Right renal cortex interstitium (tissue), 3 donors: ENCODE data around the gene FDX1. TPM values are rescaled to one million over a fixed set of nuclear protein-coding genes. Genes with fewer than 3 reads are reported as not detected.

ENCODE experiments used
- DNase-seq, 3 donors: peaks; one replicate each; pipeline ENCODE4 v3.0.0-alpha.2; 2013; ENCODE audit warnings: low read depth in 3 of 3, low spot score in 2 of 3
- polyA plus RNA-seq, 3 donors: library from polyadenylated mRNA; unstranded; fragments of 120-200 nt; gene quantifications; one replicate each; pipeline ENCODE4 v1.2.1, GENCODE V29; 2013; ENCODE audit not compliant: insufficient read length in 3 of 3

The FDX1 gene
- polyA plus RNA-seq, 3 donors: 18.3 to 19.5 (median 18.3) TPM

DNA sequence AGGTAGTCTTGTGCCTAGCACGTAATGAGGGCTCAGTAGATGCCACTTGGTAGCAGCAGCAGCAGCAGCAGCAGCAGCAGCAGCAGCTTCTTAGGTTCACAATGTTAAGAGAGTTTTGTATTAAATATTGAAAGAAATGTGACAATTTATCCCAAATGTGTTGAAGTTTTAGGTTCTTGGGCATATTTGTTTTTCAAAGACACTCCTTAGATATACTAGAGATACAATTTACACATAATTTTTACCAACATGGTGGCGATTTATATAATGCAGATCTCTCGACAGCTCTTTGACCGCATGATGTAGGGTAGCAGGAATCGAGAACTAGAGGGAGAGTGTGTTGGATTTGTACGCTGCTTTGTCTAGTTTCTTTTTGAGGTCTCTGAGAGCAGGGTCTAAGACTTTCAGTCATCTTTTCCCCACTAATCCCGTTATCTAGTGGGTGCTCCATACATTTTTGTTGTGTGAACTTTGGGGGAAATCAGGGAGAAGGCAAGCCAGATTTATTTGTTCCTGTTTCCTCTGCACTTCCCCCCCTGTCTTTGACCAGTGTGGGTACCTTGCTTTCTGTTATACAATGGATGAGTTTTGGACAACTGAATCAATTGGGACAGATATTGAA is 1.4 kb downstream of the FDX1 start:
- no peak for DNase-seq

DNA sequence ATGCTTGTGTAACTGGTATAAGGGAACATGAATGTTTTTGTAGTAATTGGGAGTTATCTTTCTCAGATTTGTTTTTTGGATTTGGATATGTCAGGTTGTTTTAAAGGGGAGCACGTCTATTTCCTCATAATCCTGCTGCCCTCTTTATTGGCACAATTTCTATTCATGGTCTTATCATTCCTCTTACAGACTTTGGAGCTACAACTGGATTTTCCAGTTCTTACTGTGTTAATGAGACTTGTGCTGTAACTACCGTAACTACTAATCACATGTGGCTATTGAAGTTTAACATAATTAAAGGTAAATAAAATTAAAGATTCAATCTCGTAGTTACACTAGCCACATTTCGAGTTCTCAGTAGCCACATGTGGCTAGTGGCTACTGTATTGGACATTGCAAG is 1.9 kb downstream of the FDX1 start:
- no peak for DNase-seq

DNA sequence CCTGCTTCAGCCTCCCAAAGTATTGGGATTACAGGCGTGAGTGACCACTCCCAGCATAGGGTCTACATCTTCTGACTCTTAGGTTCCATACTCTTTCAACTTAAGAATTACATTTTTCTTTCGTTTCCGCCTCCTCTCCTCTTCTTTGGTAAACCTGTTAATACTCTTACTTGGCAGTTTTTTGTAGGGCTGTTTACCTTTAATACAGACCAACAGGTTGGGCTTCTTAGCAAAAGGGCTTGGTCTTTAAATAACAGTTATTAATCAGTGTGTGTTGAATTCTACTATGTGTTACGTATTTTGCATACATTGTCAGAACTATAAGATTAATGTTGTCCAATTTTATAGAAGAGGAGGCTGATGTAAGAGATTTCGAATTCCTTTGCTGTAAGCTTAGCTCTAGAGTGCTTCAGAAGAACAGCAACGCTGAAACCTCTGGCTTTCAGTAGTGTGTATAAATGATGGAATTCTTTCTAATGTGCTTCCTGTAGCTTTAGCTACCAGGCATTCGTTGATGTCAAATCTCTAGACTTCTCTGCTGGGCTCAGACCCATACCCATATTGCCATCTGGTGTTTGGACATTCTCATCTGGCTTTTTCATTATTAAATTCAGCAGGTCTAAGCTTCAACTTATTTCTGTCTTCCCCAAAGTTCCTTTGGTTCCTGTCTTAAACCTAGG is 3.1 kb downstream of the FDX1 start:
- DNase-seq: no peak

DNA sequence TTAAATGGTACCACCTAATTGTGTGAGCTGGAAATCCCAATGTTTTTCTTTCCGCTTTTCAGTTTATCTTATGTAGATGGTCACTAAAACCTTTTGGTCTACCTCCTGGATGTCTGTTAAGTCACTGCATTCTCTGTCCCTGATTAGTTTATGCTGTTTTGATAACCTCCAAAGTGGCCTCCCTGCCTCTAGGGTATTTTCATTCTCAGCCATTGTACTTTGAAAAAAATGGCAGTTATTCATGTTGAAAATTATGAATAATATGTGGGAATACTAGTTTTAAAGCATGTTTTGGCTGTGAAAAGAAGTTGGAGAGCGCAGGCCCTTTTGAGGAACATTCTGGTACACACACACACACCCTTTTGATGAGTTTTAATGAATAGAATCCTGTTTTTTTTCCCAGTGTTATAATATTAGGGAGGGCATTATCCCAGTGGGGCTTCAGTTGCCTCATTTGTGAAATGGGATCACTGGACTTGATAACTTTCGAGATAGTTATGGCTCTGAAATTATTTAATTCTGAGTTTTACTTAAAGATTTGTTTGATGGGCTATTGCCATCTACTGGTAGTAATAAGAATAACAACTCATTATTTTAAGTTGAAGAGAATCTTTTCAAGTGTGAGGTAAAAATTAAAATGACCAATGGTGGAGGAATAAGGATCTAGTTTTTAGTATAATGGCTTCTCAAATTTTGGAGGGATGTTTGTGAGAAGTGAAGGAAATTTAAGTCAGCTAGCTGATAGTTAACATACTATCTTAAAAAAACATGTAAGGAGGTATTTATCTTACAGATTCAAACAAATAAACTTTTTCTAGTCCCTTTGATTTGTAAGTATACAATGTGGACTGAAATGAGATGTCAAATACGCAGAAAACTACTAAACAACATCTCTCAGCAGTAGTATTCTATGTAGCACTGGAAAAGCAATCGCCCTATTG is 3.9 kb downstream of the FDX1 start:
- DNase-seq: no peak

DNA sequence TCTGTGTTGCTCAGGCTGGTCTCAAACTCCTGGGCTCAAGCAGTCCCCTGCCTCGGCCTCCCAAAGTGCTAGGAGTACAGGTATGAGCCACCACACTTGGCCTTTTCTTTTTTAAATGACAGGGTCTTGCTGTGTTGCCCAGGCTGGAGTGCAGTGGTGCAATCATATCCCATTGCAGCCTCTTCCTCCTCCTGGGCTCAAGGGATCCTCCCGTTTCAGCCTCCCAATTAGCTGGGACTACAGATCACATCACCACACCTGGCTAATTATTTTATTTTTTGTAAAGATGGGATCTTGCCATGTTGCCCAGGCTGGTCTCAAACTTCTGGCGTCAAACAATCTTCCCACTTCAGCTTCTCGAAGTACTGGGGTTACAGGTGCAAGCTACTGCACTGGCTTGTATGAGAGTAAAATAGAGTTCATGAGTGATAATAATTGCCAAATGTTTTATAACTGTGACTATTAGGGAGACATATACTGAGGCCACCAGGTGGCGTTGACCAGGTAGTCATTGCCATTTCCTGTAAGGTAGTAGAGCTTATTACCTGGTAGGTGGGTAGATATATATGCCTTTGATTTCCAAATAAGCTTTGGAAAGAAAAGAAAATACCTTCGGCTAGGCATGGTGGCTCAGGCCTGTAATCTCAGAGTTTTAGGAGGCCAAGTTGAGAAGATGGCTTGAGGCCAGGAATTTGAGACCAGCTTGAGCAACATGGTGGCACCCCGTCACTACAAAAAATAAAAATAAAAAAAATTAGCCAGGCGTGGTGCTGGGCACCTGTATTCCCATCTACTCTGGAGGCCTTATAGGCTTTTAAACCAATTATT is 5.4 kb downstream of the FDX1 start:
- DNase-seq: no peak

DNA sequence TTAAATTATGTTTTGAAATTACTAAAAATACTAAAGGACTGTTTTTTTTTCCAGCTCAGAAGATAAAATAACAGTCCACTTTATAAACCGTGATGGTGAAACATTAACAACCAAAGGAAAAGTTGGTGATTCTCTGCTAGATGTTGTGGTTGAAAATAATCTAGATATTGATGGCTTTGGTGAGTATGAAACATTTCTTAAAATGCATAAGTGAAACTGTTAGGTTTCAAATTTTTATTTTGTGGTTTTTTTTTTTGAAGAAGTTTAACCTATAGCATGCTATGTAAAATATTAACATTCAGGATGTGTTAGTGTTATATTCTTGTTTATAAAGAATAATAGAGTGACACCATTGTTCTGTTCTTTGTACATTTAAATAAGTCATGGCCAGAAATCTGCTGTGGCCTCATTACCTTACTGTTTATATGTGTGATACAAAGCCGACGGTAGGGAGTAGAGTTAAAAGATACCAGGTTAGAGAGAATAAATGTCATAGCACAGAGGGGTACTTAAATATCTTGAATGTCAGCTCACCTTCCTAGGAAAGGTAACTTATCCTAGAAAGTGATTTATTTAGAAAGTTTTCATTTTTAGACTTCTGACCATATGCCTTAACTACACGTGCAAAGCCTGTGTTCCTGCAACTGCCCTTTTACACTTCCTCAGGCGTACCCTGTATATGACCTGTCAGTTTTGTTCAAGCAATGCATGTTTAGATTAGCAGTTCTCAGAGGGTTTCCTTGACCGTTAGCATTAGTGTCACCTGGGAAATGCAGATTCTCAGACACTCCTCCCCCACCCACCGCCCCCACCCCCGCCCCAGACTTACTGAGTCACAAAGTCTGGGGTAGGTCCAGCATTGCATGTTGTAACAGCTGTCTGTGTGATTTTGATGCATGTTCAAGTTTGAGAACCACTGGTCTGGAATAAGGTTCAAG is 6.3 kb downstream of the FDX1 start:
- DNase-seq: no peak

DNA sequence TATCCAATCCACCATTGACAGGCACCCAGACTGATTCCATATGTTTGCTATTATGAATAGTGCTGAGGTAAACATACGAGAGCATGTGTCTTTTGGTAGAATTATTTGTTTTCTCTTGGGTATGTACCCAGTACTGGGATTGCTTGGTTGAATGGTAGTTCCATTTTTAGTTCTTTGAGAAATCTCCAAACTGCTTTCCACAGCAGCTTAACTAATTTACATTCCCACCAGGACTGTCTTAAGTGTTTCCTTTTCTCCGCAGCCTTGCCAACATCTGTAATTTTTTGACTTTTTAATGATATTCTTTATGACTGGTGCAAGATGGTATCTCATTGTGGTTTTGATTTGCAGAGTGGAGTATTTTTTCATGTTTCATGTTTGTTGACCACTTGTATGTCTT is 8.3 kb downstream of the FDX1 start:
- DNase-seq: no peak

DNA sequence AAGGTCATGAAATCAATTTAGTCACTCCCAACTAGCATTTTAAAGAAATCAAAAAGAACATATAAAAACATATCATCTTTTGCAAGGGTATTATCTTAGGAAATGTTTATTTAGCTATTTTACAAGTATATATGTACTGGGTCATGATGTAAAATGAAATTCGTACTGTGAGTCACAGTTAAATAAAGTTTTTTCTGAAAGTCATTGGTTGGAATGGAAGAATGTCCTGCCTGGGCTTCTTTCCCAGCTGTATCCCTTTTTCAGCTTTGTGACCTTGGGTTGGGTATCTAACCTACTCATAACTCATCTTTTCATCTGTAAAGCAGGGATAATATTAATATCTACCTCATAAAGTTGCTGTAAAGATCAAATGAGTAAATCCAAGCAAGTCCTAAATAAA is 15.7 kb downstream of the FDX1 start:
- no peak for DNase-seq

DNA sequence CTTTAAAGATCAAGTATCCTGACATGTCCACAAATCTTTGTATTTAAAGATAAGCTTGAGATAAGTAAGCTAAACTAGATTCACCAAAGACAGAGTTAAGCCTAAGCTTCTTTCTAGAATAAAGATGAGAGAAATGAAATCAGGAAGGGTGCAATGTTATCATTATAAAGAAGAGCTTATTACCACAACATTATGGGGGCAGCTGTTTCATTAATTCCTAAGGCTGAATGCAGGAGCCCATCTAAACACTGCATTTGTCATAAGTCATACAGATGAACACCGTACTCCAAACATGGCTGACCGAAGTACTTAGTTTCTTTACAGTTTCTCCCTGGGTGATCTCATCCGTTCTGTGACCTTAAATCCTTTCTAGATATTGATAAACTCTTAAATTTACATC is 16.3 kb downstream of the FDX1 start:
- DNase-seq: no peak

DNA sequence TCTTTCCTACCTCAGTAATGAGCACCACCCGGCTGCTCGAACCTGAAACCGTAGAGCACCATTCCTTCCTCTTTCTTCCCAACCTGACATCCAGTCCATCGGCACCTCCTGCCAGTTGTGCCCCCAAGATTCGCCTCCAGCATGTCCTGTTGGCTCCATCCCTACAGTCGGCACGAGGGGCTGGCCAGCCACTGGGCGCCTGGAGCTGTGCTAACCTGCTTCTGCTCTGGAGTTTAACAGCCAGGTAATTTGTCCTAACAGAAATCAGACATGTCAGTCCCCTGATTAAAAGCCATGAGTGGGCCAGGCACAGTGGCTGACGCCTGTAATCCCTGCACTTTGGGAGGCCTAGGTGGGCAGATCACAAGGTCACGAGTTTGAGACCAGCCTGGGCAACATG is 16.8 kb downstream of the FDX1 start:
- no peak for DNase-seq

DNA sequence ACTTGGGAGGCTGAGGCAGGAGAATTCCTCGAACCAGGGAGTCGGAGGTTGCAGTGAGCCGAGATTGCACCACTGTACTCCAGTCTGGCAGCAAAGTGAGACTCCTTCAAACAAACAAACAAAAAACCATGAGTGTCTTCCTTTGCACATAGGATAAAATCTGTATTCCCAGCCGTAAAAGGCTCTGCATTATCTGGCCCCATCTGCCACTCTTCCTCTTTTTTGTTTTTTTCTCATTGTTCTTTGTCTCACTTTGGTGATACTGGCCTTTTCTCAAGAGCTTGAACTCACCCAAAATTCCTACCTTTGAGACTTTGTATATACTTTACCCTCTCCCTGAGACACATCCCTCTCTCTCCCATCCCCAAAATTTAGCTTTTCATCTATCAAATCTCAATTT is 17.6 kb downstream of the FDX1 start:
- DNase-seq: no peak

DNA sequence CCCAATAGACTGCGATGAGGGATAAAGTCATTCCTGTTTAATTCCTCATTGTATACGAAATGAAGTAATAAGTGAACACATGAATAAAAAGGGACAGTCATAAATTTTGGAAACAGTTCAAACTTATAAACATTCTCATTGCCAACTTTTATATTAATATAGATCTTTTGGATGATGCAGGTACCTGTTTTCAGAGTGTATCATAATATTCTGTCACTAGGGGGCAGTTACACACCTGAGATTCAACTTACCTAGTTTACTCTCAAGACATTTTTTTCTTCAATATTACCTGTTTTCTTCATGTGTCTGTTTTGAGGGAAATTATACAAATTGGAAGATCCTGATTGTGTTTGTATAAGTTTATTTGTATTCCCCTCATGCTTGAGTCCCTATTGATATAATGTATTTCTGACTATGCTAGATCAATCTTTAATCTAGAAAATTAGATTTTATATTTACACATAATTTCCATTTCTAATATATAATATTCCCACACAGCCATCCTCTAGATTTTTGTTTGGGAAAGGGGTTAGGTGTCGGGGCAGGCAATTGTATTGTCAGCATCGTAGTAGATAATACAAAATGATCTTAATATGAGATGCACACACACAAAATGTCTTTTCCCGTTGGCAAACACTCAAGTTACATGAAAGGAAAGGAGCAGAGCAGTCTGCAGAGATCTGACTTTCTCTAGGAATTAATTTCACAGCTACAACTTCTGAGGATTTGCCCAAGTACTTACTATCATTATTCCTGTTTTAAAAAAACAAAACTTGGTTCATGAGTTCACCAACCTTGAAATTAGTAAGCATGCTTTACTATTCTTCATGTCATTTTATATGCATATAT is 18.4 kb downstream of the FDX1 start:
- no peak for DNase-seq

DNA sequence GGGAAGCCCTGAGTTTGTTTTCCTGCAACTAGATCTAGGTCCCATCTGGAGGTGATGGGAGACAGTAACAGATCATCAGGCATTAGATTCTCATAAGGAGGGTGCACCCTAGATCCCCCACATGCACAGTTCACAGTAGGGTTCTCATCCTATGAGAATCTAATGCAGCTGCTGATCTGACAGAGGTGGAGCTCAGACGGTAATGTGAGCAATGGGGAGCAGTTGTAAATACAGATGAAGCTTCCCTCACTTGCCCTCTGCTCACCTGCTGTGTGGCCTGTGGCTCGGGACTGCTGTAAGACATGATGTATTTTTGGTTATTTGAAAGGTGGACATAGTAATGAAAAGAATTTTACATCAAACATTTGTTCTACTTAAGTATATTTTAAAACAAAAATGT is 20.5 kb downstream of the FDX1 start:
- DNase-seq: no peak

DNA sequence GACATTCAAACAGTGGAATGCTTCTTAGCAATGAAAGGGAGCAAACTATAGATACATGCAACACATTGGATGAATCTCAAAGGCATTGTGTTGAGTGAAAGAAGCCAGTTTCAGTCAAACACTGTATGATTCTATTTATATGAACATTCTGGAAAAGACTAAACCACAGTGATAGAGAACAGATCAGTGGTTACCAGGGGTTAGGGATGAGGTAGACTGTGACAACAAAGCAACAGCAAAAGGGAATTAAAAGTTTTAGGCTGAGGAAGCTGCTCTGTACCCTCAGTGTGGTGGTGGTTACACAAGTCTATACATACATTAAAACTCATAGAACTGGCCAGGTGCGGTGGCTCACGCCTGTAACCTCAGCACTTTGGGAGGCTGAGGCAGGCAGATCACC is 23.0 kb downstream of the FDX1 start:
- no peak for DNase-seq

DNA sequence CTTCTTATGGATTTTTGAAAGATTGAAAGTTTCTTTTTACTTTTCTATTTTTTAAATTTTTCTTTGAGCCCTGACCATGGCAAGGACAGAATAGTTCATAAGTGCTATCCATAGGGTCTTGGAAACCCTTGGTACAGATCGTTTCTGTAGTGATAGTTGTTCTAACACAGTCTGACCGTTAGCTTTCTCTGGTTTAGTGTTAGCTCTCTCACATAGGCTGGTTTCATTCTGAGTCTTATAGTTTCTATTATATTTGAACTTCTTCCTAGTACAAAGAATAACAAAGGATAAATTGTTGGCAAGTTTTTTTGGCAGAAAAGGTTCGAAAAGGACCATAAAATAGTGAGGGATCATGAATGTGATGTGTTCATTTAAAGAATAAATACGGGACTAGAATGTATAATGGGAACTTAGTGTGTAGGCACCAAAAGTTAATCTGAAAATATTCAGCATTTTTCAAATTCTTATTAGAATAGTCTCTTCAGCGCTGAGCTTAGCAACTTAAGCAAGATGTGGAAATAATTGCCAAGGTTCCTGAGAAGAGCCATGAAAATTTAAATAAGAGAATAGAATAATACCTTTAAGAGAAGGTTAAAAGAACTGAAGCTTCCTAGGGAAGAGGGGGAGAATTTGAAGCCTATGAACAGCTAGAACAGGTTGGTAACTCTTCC is 24.1 kb downstream of the FDX1 start:
- DNase-seq: no peak

DNA sequence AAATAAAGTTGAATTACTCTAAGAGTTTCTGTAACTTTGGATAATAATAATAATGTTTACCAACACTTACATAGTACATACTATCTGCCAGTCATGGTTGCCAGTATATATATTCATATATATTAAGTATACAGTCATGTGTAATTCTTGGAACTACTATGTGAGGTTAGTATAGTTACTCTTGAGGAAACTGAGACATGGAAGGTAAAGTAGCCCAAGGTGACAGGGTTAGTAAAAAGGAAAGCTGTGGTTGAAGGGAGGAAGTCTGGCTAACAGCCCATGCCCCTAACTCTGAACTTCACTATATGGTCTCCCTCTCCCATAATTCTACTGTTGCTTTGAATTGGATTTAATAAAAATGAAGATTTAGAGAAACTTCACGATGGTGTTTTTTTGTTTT is 24.9 kb downstream of the FDX1 start:
- DNase-seq: no peak

DNA sequence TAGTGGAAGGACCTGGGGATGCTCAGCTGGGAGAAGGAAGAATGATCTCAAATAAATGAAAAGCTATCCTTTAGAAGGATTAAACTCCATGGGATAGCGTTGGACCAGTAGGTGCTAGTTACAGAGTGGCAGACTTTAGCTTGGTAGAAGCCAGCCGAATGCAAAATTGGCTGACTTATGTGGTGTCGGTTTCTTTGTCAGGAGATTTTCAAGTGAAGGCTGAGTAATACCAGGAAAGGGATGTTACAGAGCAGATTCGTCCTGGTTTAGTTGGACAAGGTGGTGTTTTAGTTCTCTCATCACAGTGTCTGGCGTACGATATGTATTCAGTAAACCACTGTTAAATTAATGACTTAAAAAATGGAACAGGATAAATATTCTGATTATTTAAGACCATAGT is 26.0 kb downstream of the FDX1 start:
- no peak for DNase-seq

DNA sequence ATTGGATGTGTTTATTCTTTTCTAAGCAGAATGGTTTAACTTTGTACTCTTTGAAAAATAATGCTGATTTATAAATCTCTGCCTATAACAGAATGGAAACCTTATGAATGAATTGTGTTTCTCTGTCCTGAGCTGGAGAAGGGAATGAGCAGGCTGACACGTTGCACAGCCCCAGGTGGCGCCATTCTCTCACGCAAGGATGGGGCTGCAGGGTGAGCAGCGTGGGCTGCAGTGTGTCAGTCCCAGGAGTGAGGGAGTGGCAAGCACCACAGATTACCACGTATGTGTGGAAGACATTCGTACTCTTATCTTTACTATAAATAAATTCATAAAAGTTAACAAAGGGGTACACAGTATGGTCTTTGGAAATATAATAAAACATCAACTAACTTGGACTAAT is 33.4 kb downstream of the FDX1 start:
- DNase-seq: peak in 2 of 3 donors; percentile 13 to 27
